CD4-positive, alpha-beta T cell (primary cell): ENCODE measurements around the gene NIT1. TPM values are rescaled to one million over a fixed set of nuclear protein-coding genes. Genes with fewer than 3 reads are reported as not detected.

Experiments used
- ATAC-seq: fragments of 200-7000 bp; cut with Tn5 transposase; one replicate; pipeline ENCODE4 v1.10.0; 2022; ENCODE audit warnings: mild to moderate bottlenecking; ENCODE audit not compliant: poor library complexity
- CTCF ChIA-PET: fragments of 350-600 bp; sonication (Branson Sonifier 250); formaldehyde crosslinking; loops from one replicate; lab custom pipeline; 2021; ENCODE audit warnings: antibody characterized with exemption, inconsistent platforms; lab: Charles Lee
- POLR2A ChIA-PET: fragments of 350-600 bp; sonication (Branson Sonifier 250); formaldehyde crosslinking; loops from one replicate; lab custom pipeline; 2021; ENCODE audit warnings: antibody characterized with exemption, inconsistent platforms; lab: Charles Lee
- DNase-seq, 14 experiments: peaks; one replicate each; pipeline ENCODE4 v3.0.0-alpha.2; 2013 to 2020; ENCODE audit warnings: mixed read lengths in 2 of 14
- H3K27ac ChIP-seq, 2 donors: one replicate each; pipeline versions ENCODE4 v1.5.1 to v1.7.0; 2013; ENCODE audit warnings: low read length in 2 of 2, low read depth in 1 of 2, mild to moderate bottlenecking in 1 of 2
- H3K27me3 ChIP-seq, 2 experiments: 1 replicate in 1 of 2; 2 replicates in 1 of 2; pipeline versions ENCODE4 v1.6.1 to v1.7.0; 2013; ENCODE audit warnings: low read length in 2 of 2, control low read depth in 1 of 2, mild to moderate bottlenecking in 1 of 2, moderate library complexity in 1 of 2; ENCODE audit not compliant: insufficient read depth in 2 of 2, control insufficient read depth in 1 of 2
- H3K36me3 ChIP-seq: one replicate; pipeline ENCODE4 v1.6.1; 2013; ENCODE audit warnings: low read length, control low read depth; ENCODE audit not compliant: insufficient read depth
- H3K4me1 ChIP-seq: one replicate; pipeline ENCODE4 v1.6.1; 2013; ENCODE audit warnings: low read length, control low read depth; ENCODE audit not compliant: insufficient read depth
- H3K4me3 ChIP-seq: one replicate; pipeline ENCODE4 v1.5.1; 2013; ENCODE audit warnings: mild to moderate bottlenecking, low read length, moderate library complexity
- H3K9me3 ChIP-seq, 2 experiments: 1 replicate in 1 of 2; 2 replicates in 1 of 2; pipeline versions ENCODE4 v1.6.1 to v1.7.0; 2013; ENCODE audit warnings: low read length in 2 of 2, mild to moderate bottlenecking in 2 of 2, control low read depth in 1 of 2, moderate library complexity in 1 of 2; ENCODE audit not compliant: control insufficient read depth in 1 of 2, insufficient read depth in 1 of 2
- H3K27ac Mint-ChIP-seq: one replicate; pipeline ENCODE4 v1.8.0; 2020; ENCODE audit warnings: mixed read lengths
- H3K27me3 Mint-ChIP-seq: one replicate; pipeline ENCODE4 v1.8.0; 2021; ENCODE audit warnings: mixed read lengths
- H3K36me3 Mint-ChIP-seq: one replicate; pipeline ENCODE4 v1.8.0; 2021; ENCODE audit warnings: low read depth, mixed read lengths
- H3K4me1 Mint-ChIP-seq: one replicate; pipeline ENCODE4 v1.8.0; 2021; ENCODE audit warnings: low read depth, mixed read lengths
- H3K4me3 Mint-ChIP-seq: one replicate; pipeline ENCODE4 v1.8.0; 2020; ENCODE audit warnings: mild to moderate bottlenecking, mixed read lengths
- H3K9me3 Mint-ChIP-seq: one replicate; pipeline ENCODE4 v1.8.0; 2020; ENCODE audit warnings: mixed read lengths
- CTCF ChIP-seq: fragments of 200-600 bp; IDR thresholded peaks from one replicate; pipeline ENCODE4 v1.8.0; 2022; ENCODE audit warnings: antibody characterized with exemption, mild to moderate bottlenecking
- intact Hi-C, 2 experiments: fragments of 100-400 bp; cut with DNase I in 1 of 2; cut with micrococcal nuclease in 1 of 2; formaldehyde crosslinking; loops; one replicate each; pipeline versions ENCODE4 v1.15.1 to v1.9.0; 2023 to 2025; cut with DNase I, micrococcal nuclease
- total RNA-seq, 174 experiments: library from RNA in 2 of 174; stranded (reverse) in 2 of 174; gene quantifications; one replicate each; pipeline ENCODE4 v1.2.3 and lab custom pipeline; 2021 to 2026

The NIT1 gene
- total RNA-seq, 2 experiments from 2014 or later: 15.9 to 18.0 TPM

- CTCF ChIA-PET: interaction anchor here (0.7 to 1.1 kb wide), 2 partner anchors 13 to 200 kb away, joined by 3 to 6 read pairs; partner anchors contain the start of gene ITLN1
- DNase-seq (no peak), ATAC-seq (no peak)
- Histone ChIP-seq H3K27me3 (no peaks in the 10 kb centered on the region), H3K36me3 (no peaks in the 10 kb centered on the region), H3K4me1 (no peaks in the 10 kb centered on the region), H3K4me3 (no peak overlapping the region), H3K27ac (no peak overlapping the region), H3K9me3 (no peaks in the 10 kb centered on the region)
- TF ChIP-seq CTCF: no peak
- Mint-ChIP-seq H3K4me1 (no peaks in the 10 kb centered on the region), H3K4me3 (no peak overlapping the region), H3K9me3 (no peaks in the 10 kb centered on the region), H3K36me3 (no peaks in the 10 kb centered on the region), H3K27me3 (no peaks in the 10 kb centered on the region), H3K27ac (no peak overlapping the region)
- POLR2A ChIA-PET: interaction anchor here (1.4 kb wide), 1 partner anchor 12 kb away, joined by 3 read pairs; no protein-coding TSS in a partner anchor
- intact Hi-C loops: no loop called here
Measured at GRCh38 chr1:161084597-161084988, 33.3 kb upstream of the NIT1 start.

- H3K27me3 Mint-ChIP-seq: no peaks in the 10 kb centered on the region
- no peaks in the 10 kb centered on the region for H3K36me3 Mint-ChIP-seq
- H3K27me3 ChIP-seq: no peaks in the 10 kb centered on the region
- ChIA-PET POLR2A (interaction anchor here (1.4 kb wide), 1 partner anchor 12 kb away, joined by 3 read pairs; no protein-coding TSS in a partner anchor), CTCF (interaction anchor here (1.0 kb wide), 1 partner anchor 95 kb away, joined by 3 read pairs; no protein-coding TSS in a partner anchor)
- H3K4me3 Mint-ChIP-seq: no peak overlapping the region
- ATAC-seq (no peak), DNase-seq (no peak)
- no peak overlapping the region for H3K27ac Mint-ChIP-seq
- H3K4me1 ChIP-seq: no peaks in the 10 kb centered on the region
- no peak for TF ChIP-seq CTCF
- no peaks in the 10 kb centered on the region for H3K36me3 ChIP-seq
- H3K27ac ChIP-seq: no peak overlapping the region
- no peaks in the 10 kb centered on the region for H3K9me3 ChIP-seq
- peaks cover under 1% of the 10 kb centered on the region for H3K4me1 Mint-ChIP-seq
- intact Hi-C loops: no loop called here
- H3K9me3 Mint-ChIP-seq: no peaks in the 10 kb centered on the region
- no peak overlapping the region for H3K4me3 ChIP-seq
Measured at GRCh38 chr1:161085165-161085564, 32.7 kb upstream of the NIT1 start.

- DNase-seq (no peak), ATAC-seq (no peak)
- Histone ChIP-seq H3K27me3 (no peaks in the 10 kb centered on the region), H3K27ac (no peak overlapping the region), H3K9me3 (no peaks in the 10 kb centered on the region), H3K36me3 (no peaks in the 10 kb centered on the region), H3K4me1 (no peaks in the 10 kb centered on the region), H3K4me3 (no peak overlapping the region)
- Mint-ChIP-seq H3K27ac (no peak overlapping the region), H3K36me3 (no peaks in the 10 kb centered on the region), H3K4me1 (peaks cover 9% of the 10 kb centered on the region), H3K4me3 (no peak overlapping the region), H3K9me3 (no peaks in the 10 kb centered on the region), H3K27me3 (no peaks in the 10 kb centered on the region)
- no peak for TF ChIP-seq CTCF
- intact Hi-C loops: no loop called here
- ChIA-PET CTCF (no interaction called here), POLR2A (interaction anchor here (0.5 kb wide), 1 partner anchor 26 kb away, joined by 3 read pairs; no protein-coding TSS in a partner anchor)
Measured at GRCh38 chr1:161086457-161086856, 31.4 kb upstream of the NIT1 start.
